ENCODE data around the gene CYBRD1.
"Not testable (repeated sequence)": the region's sequence is repeated elsewhere in the genome, so short reads cannot be mapped to it uniquely, and the experiment has no call there.

The CYBRD1 gene

DNA sequence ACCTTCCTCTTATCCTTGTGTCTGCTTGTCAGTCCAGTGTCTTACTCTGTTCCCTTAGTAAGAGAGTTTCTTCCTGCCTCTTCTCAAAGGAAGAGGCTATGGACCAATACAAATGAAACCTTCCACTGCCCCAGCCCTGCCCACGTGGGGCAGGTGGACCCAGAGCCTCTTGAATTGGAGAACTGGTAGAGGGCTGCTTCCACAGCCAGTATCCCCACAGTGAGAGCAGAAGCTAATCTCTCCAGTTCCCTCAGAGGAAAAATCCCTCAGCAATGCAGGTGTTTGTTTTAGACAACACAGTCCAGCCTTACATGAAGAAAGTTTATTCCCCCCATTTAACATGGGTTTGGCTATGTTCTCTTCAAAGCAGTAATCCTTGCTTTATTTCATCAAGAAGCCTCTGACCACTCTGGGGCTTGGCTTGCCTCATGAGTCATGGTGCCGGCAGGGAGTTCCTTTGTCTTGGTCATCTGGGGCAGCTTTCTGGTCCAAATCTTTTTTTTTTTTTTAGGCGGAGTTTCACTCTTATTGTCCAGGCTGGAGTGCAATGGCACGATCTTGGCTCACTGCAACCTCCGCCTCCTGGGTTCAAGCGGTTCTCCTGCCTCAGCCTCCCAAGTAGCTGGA is 6.5 kb upstream of the CYBRD1 start:
- DNase-seq (ENCODE audit: low read depth, low spot score), result no peak

GRCh38 chr2:171516793-171517192 is 5.5 kb upstream of the CYBRD1 start:
- DNase-seq (ENCODE audit: low read depth, low spot score), result no peak

GRCh38 chr2:171520471-171520870 is 1.8 kb upstream of the CYBRD1 start:
- no peak for DNase-seq (ENCODE audit: low read depth, low spot score)

- no peak for DNase-seq (ENCODE audit: low read depth, low spot score)
Measured at GRCh38 chr2:171521361-171522051, 768 bp upstream of the CYBRD1 start.

GRCh38 chr2:171522788-171523087 is 464 bp downstream of the CYBRD1 start:
- no peak for DNase-seq (ENCODE audit: low read depth, low spot score)

DNA sequence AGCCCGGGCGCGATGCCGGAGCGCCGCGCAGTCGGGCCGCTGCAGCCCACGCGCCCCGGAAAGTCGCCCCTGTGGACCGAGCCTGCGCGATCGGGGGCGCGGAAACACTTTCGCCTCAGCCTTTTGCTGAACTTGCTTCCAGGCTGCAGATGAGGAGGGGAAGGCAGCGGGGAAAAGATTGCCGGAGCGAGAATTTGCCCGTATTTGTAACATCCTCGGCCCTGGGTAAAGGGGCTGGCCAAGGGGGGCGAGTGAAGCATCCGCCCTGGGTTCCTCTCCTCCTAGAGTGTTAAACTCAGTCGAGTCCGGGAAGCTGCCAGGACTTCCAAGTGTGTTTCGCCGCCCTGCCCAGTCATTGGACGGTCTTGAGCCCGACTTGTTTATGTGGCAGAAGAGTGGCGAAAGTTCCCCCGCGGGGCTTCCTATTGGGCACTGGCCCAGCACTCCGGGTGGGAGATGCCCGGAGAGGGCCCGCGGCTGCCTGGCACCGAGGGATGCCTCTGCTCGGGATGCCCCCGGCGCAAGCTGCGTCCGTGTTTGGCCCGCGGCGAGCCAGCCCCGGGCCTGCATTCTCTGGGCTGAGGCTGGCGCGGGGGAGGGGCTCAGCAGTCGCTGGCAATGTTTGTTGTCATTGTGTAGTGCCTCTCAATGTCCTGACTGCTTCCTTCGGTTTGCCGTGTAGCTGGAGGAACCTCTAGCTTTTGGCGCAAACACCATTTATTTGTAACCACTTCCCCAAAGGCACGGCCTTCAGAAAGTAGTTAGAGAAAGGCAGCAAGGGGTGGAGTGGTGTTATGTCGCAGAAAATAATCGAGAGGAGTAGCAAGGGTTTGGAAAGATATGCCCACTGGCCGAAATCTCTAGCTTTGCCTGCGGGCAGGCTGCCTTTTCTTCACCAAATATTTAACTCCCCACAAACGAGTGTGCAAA is 1.1 kb downstream of the CYBRD1 start:
- DNase-seq (ENCODE audit: low read depth, low spot score), result no peak

GRCh38 chr2:171524018-171524401 is 1.7 kb downstream of the CYBRD1 start:
- DNase-seq (ENCODE audit: low read depth, low spot score), result no peak

DNA sequence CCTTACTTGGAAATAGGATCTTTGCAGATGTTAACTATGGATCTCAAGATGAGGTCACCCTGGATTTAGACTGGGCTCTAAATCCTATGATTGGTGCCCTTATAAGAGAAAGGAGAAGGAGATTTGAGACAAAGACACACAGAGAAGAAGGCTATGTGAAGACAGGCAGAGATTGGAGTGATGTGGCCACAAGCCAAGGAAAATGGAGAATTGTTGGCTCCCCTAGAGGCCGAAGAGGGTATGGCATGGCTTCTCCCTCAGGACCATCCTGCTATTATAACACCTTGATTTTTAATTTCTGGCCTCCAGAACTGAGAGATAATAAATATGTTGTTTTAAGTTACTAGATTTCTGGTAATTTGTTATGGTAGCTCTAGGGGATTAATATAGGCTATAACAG is 7.6 kb downstream of the CYBRD1 start:
- no peak for DNase-seq (ENCODE audit: low read depth, low spot score)

DNA sequence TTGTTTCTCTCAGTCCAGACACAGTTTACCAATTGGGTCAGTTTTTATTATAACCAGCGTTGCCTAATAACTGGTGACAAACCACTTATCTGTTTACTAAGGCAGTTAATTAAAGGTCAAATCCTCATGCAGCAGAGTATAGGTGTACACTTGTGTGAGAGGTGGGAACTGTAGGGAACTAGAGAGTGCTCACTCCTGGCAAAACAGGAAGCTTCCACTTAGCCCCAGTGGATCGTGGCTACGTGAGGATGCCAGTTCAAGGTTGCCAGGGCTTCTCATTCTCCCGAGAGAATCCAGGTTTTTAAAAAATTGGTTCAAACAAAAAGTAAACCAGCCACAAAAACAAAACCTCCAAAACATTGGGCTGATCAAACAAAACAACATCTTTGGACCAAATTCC is 8.1 kb downstream of the CYBRD1 start:
- no peak for DNase-seq (ENCODE audit: low read depth, low spot score)

GRCh38 chr2:171530859-171531258 is 8.6 kb downstream of the CYBRD1 start:
- DNase-seq (ENCODE audit: low read depth, low spot score), result not testable (repeated sequence)

DNA sequence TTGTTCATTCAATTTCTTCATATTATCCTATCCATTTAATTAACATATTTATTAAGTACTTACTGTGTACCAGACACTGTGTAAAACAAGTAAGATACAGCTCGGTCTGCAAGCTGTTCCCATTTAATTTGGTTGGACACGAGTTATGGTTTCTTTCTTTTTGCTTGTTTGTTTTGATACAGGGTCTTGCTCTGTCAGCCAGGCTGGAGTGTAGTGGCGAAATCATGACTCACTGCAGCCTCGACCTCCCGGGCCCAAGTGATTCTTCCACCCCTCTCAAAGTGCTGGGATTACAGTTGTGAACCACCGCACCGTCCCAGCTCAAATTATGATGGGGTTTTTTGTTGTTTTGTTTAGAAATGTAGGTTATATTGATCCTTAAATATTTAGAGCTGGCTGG is 9.0 kb downstream of the CYBRD1 start:
- no peak for DNase-seq (ENCODE audit: low read depth, low spot score)

- no peak for DNase-seq (ENCODE audit: low read depth, low spot score)
Measured at GRCh38 chr2:171531836-171532450, 9.7 kb downstream of the CYBRD1 start.

DNA sequence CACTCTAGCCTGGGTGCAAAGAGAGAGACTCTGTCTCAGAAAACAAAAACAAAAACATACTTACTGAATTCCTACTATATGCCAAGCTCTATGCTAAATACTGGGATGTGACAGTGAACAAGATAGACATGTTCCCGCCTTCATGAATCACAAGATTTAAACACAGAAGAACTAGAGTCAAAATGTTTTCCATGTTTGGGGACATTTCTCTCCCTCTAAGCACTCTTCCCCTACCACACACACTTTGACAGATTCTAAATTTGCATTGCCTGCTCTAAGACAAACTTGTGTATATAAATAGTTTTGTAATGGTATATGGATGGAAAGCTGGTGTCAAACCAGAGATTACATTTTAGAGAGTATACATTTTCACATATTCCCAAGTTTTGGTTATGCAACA is 11.1 kb downstream of the CYBRD1 start:
- no peak for DNase-seq (ENCODE audit: low read depth, low spot score)

DNA sequence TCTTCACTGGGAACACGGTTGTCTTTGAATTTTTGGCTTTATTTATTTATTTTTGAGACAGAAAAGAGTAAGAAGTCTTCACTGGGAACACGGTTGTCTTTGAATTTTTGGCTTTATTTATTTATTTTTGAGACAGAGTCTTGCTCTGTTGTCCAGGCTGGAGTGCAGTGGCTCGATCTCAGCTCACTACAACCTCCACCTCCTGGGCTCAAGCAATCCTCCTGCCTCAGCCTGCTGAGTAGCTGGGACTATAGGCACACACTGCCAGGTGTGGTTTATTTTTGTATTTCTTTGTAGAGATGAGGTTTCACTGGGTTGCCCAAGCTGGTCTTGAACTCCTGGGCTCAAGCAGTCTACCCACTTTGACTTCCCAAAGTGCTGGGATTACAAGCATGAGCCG is 13.3 kb downstream of the CYBRD1 start:
- DNase-seq (ENCODE audit: low read depth, low spot score), result not testable (repeated sequence)

- DNase-seq (ENCODE audit: low read depth, low spot score), result no peak
Measured at GRCh38 chr2:171540437-171540836, 18.2 kb downstream of the CYBRD1 start.

- DNase-seq (ENCODE audit: low read depth, low spot score), result no peak
Measured at GRCh38 chr2:171541202-171541887, 19.1 kb downstream of the CYBRD1 start.

- DNase-seq (ENCODE audit: low read depth, low spot score), result no peak
Measured at GRCh38 chr2:171545086-171545485, 22.8 kb downstream of the CYBRD1 start.

DNA sequence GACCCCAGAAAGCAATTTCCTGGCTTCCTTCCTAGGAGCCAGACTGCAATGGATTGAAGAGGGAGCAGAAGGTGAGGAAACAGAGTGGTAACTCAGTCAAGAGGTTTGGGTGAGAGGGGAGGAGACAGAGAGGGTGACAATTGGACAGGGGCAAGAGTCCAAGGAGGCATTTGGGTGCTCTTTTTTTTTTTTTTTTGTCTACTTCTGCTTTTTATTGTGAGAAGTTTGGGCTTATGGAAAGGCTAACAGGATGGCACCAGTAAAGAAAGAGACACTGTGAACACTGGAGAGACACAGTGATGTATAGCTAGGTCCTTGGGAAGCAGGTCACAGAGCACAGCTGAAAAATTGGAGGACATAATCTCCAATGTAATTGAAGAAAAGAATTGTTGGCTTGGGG is 25.0 kb downstream of the CYBRD1 start:
- DNase-seq (ENCODE audit: low read depth, low spot score), result no peak

DNA sequence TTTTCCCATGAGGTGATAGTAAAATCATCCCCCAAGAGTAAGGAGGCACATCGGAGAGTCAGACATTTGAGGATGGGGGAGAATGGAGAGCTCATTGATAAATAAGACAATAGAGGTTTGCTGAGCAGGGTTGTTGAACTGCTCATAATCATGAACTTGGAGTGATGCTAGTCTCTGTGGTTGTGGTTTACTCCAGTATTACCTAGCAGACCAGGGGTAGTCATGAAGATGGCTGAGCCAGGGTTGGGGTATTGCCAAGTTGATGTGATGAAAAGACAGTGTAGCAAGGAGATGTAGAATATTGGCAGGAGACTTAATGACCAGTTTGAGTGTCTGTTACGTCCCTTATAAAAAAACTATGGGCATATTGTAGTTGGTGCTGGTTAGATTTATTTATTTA is 25.4 kb downstream of the CYBRD1 start:
- no peak for DNase-seq (ENCODE audit: low read depth, low spot score)

DNA sequence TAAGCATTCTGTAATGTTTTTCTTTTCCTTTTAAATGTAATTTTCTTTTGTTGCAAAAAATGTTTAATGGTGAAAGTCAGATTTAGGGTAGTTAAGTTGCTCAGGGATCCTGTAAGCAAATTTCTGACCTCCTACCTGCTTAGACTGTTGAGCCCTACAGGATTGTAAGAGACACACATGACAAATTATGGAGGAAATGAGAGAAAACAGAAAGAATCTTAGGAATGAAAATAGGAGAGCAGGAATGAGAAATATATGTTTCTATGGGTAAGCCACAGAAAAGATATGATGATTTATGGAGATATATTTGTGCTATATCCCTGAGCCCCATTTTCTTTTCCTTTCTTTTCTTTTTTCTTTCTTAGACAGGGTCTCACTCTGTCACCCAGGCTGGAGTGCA is 28.3 kb downstream of the CYBRD1 start:
- no peak for DNase-seq (ENCODE audit: low read depth, low spot score)

DNA sequence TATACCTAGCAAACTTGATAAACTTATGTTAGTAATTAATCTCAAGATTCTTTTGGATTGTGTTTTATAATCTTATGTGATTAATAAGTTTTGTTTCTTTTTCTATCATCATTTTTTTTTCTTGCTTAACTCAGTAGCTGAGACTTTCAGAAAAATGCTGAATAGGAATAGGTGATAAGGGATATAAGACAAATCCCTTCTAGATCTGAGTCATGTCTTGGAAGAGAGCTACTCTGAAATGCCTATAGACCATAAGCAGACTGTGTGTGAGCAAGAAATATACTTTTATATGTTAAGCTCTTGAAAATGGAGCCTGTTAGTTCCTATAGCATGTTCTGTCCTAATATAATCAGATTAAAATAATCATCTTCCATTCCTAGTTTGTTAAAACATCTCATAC is 29.6 kb downstream of the CYBRD1 start:
- no peak for DNase-seq (ENCODE audit: low read depth, low spot score)

DNA sequence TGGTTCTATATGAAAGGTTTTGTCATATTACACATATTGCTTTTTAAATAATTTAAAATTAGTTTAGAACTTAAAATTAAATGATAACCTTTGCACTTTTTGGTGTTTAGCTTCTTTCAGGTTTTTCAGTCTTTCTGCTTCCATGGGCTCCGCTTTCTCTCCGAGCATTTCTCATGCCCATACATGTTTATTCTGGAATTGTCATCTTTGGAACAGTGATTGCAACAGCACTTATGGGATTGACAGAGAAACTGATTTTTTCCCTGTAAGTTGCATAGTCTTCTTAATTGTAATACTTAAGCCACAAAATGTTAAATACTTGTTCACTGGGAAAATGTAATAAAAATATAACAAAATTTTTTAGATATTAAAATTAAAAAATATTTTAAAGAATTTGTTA is 31.0 kb downstream of the CYBRD1 start:
- no peak for DNase-seq (ENCODE audit: low read depth, low spot score)
